Pons (tissue), 1 donor: ENCODE data around the gene QSOX2.
"Not testable (repeated sequence)": the region's sequence is repeated elsewhere in the genome, so short reads cannot be mapped to it uniquely, and the experiment has no call there.

Experiments
- DNase-seq: peaks from one replicate; pipeline ENCODE4 v3.0.0-alpha.2; 2016; ENCODE audit warnings: low spot score

Gene QSOX2

DNA sequence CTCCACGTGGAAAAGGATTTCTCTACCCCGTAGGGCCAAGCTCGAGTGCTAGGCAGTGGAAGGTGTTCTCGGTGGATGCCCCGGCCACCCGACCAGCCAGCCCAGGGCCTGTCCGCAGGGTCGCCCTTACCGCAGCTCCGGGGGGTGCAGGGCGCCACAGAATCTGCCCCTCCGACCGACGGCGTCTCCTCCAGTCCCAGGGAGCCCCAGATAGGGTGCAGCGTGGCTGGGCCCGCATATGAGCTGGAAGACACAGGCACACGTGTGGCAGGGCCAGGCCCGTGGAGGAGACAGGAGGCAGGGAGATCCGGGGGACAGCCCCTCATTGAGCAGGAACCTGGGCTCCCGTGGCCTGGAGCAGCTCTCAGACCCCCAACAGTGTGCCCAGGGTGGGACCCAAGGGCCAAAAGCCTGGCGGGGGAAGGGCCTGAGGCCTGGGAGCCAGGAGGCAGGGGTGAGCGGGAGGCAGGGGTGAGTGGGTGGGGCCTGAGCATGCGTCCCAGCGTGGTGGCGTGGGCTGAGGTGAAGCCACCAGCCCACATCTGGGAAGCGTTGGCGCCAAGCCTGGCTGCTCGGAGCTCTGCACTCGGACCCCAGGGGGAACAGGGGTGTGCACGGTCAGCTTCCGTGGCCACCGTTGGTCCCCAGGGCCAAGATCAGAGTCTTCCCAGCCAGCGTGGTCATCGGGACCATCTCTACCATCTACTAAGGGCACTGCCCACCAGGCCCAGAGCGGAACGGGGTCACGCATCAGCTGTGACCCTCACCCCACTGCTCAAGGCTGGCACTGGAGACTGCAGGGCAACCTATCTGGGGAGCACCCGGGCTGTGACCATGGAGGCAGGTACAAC lies 36.0 kb upstream of the QSOX2 start:
- no peak for DNase-seq

DNA sequence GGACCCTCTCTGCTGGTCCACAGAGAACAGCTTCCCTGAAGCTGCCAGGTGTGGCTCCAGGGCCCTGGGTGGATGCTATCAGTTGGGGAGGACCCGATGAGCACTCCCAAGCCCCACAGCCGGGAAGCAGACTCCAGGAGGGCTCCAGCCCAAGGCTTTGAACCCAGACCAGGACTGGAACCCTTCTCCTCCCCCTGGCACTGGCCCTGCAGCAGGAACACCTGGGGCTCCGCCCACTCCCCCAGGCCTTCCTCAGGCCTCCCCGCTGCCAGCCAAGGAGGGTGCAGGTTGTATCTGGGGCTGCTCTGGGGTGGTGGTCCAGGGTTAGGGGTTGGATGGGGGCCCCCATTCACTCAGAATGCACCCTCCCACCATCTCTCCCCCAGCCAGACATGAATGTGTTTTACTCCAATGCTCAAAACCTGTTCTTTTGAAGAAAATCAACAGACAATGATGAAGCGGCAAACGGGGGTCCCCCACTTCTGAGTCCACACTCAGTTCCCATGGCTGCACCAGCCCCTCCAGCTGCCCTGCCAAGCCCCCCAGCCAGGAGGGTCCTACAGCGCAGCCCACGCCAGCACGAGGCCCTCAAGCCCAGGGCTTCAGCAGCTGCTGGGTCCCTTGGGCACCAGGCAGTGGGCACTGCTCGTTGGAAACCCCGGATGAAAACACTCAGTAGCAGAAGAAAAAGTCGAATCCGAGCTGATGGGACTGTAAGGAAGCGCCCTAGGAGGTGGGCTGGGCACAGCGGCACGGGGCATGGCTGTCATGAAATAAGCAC lies 35.1 kb upstream of the QSOX2 start:
- DNase-seq = no peak

DNA sequence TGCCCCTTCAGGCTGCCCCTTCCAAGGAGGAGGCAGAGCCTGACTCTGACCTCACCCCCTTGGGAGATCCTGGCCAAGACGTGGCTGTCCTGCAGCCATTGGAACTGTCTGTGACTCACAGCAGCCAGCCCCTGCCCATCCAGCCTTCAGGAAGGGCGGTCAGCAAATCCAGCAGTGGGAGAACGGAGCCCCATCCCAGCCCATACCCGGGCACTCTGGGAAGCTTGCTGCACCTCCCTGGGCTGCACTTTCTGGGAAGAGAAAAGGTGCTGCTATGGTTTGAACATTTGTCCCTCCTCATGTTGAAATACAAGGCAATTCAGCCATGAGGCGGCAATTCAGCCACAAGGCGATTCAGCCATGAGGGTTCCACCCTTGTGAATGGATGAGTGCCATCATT lies 33.9 kb upstream of the QSOX2 start:
- no peak for DNase-seq

DNA sequence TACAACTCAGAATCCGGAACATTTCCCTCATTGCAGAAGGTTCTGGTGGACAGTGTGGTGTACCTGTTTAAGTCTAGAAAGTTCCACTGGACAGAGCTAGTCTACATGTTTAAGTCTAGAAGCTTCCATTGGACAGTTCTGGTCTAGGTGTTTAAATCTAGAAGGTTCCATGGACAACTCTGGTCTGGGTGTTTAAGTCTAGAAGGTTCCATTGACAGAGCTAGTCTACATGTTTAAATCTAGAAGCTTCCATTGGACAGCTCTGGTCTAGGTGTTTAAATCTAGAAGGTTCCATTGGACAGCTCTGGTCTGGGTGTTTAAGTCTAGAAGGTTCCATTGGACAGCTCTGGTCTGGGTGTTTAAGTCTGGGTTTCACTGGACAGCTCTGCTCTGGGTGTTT lies 33.3 kb upstream of the QSOX2 start:
- DNase-seq = no peak

DNA sequence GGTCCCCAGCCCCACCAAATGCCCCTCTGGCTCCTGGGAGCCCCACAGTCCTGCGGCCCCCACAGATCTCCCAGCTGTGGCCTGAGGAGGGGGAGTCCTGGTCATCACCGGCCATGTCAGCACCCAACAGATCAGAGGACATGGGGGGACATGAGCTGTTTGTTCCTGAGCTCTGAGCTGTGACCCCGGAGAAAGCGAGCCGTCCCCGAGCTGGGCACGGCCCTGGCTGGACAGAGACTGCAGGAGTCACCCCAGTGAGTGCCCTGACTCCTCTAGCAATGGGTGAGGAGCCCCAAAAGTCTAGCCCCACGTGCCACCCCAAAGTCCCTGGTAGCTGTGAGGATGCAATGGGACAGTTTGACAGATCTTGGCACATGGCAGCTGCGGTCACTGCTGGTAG lies 32.6 kb upstream of the QSOX2 start:
- no peak for DNase-seq

DNA sequence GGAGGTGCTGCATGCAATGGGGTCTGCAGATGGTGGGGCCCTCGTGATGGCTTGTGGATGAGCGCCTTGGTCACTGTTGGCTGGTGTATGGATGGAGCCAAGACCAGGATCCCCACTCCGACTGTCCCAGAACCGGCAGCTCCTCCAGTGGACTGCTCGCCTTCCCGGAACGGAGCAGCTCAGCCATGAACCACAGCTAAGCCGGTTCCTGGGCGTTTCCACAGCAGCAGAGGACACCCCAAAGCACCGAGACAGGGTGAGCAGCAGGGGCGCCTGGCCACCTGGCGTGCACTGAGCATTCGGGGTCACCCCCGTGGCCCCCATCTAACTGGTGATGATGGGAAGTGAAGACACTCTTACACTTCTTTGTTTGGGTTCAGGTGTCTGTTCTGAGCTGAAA lies 32.1 kb upstream of the QSOX2 start:
- DNase-seq = no peak

DNA sequence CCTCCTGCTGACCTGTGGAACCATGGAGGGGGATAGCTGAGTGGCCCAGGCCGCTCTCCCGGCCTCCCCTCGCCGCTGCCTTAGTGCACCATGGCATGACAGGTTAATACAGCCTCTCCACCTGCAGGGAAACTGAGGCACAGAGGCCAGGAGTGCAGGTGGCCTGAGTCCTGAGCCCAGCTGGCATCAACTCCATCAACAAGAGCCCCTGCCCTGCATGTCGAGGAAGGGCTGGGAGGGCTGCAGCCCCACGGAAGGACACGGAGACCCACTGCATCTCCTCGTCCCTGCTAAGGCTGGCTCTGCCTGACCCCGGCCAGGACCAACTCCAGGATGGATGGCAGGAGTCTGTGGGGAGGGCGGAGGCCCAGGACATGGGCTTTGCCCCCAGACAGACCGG lies 31.1 kb upstream of the QSOX2 start:
- no peak for DNase-seq

DNA sequence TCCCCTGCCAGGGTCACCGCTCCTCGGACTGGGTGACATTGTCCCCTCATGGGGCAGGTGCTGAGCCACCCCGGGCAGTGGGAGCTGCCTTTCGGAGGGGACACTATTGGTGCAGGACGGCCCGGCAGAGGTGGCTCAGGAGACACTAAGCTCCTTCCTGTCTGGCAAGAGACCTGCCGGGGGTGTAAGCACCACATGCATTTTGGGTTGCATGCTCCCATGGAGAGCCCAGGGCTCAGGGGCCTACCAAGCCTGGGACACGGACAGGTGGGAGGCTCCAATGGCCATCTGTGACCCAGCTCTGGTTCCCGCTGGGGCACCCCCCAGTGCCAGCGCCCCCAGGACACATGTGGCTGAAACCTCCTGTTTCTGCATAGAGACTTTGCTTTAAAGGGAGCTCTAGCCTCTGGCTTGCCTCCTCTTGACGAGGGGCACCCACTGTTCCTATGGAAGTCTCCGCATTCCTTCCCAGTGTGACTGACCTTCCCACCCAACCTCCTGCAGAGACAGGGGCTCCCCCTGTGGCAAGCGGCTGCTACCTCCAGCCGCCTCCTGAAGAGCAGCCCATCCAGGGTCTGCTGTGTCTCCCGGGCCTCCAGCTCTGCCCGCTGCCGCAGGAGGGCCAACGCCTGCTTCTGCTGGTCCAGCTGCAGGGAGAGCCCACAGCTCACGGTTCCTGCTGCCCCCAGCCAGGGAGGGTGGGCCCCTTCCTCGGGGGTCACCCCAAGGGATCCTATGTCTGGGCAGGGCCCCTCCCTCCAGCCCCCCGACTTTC lies 30.2 kb upstream of the QSOX2 start:
- no peak for DNase-seq

DNA sequence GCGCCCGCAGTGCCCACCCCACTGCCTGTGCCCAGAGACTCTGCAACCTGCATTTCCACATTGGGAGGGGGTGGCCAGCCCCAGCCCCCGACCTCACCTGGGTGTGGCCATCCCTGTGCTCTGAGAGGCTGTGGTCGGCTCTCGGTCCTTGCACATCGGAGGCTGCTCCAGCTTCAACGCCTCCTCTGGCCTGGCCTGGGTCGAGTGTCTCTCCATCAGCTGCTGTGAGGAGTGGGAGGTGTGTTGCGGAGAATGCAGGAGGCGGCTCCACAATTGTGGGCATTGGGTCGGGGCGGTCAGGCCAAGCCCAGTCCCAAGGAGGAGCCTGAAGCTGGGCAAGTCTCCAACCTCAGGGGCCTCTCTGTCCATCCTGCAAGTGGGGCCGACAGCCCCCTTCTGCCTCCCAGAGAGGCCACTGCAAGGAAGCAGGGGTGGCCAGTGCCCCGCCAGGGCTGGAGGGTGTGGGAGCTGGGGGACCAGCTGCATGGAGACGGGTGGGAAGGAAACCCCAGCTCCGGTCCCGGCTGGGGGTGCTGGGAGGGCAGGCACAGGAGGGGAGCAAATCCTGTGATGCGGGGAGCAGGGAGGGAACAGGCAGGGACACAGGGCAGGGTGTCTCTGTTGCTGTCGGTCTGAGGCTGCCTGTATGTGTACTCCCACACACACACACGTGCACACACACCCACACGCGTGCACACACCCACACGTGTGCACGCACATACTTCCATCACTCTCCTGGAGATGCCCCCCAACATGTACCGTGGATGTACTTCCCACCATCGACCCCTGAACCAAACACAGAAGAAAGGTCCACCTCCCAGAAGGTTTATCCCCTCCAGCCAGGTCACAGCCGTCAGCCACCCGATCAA lies 29.4 kb upstream of the QSOX2 start:
- DNase-seq = no peak

DNA sequence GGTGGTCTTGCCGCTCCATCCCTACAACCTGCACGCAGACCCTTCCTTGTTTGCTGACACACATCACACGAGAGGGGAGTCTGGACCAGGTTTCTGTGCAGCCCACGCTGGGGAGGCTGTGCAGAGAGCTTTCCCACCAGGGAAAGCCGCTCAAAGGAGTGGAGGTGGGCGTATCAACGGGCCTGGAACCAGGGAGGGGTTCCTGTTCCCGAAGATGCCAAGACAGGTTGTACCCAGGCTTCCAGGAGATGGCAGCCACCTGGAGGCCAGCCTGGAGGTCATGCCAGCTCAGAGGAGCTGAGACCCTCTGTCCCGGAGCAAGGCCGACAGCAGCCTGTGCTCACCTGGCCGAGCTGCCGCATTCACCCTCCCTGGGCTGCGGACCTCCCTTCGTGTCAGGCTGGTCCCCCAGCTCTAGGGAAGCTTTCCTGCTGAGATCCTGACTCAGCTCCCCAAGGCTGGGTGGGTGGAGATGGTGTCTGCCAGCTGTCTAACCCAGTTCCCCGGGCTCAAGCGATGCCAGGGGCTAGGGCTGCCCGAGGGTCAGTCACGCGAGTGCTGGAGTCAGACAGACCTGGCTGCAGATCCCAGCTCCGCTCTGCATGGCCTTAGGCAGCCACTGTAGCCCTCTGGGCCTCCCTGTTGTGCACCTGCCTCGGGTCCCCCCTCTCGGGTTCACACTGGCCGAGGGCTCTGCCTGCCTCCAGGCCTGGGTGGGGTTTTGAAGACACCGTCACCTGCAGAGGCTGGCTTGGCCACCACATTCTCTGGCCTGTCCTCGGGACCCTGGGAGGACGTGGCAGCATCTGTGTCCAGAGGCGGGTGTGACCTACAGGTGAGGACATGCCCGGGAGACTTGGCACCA lies 28.5 kb upstream of the QSOX2 start:
- DNase-seq = no peak

DNA sequence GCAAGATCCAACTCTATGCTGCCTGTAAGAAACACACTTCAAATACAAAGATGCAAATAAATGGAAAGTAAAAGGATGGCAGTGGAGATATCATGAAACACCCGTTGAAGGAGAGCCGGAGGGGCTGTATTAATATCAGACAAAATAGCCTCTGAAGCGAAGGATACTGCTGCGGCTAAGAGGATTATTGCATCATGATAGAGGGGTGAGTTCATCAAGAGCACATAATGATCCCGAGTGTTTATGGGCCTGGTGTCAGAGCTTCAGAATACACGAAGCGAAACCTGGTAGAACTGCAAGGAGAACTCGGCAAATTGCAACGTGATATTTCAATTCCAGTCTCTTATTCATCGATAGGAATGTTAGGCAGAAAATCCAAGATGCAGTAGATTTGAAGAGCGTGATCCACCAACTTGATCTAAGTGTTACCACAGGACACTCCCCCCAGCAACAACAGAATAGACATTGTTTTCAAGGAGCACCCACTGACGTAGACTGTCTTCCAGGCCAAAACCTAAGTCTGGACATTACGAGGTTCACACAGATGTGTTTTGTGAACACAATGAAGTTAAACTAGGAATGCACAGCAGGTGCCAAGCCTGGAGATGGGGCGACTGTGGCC lies 27.7 kb upstream of the QSOX2 start:
- DNase-seq = no peak

DNA sequence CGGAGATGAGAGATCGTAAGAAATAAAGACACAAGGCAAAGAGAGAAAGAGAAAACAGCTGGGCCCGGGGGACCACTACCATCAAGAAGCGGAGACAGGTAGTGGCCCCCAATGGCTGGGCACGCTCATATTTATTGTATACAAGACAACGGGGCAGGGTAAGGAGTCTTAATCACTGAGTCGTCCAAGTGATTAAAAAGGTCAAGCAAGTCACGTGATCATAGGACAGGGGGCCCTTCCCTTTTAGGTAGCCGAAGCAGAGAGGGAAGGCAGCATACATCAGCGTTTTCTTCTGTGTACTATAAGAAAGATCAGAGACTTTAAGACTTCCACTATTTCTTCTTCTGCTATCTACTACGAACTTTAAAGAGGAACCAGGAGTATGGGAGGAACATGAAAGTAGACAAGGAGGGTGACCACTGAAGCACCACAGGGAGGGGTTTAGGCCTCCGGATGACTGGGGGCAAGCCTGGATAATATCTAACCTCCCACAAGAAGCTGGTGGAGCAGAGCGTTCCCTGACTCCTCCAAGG lies 24.6 kb upstream of the QSOX2 start:
- DNase-seq = peak; percentile 73

DNA sequence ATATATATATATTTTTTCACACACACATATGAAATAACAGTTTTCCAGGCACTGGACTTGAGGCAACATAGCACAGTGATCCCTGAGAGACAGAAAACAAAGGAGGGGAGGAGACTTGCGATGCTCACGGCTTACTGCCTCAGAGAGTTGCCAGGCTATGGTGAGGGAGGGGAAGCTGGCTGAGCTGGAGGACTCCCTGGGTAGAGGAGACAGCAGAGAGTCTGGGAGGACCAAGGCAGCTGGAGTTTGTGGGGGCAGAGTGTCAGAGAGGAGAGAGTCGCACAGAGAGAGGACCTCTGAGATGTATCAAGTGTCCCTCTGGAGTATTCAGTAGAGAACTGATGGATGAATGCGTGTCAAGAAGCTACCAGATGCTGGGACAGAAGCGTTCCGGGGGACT lies 23.1 kb upstream of the QSOX2 start:
- no peak for DNase-seq

DNA sequence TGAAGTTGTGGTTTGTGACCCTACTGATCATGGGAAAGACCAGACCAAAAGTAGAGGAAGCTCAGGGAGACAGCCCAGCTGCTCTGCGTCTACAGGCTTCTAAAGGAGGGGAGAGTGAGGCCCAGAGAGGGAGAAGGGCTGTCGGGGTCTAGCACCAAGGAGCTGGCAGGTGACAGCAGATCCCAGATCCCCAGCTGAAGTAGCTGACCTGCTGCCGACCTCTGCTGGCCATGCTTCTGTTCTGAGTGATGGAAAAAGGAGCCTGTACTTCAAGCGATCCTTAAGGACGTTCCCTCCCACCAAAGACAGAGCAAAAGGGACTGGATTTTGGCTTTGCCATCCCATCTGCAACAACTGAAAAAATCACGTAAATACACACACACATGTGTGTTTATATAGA lies 22.7 kb upstream of the QSOX2 start:
- DNase-seq = no peak

DNA sequence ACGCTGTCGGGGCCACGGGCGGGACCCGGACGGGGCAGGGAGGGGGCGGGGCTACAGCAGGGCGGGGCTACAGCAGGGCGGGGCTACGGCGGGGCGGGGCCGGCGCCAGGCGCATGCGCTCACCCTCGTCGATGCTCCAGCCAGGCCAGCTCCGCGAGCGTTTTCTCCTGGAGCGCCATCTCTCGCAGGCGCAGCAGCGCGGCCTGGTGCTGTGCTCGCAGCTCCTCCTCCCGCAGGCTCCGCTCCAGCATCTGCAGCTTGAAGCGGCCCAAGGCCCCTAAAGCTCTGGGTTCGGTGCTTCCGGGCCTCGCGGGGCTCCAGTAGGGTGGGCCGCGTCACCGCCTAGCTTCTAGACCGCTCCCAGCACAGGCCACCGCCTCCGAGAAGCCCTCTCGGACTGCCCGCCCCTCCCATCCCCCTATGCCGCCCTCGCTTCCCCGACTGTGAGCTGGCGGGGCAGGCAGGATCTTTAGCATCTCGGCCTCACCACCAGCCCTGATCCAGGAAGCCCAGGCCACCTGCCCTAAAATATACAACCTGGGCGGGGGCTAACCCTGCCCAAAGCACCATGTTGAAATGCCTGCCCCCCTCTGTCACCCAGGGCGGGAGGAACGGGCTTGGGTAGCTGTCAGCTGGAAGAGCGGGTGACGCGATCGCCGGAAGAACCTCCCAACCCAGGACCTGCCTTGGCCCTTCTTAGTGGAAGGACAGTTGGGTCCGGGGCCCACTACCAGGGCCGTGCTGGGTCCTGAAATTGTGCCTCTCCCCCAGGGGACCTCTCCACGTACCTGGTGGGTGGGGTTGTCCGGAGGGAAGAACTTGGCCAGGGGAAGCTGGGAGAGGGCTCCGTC lies 21.9 kb upstream of the QSOX2 start:
- peak; percentile 48 for DNase-seq

DNA sequence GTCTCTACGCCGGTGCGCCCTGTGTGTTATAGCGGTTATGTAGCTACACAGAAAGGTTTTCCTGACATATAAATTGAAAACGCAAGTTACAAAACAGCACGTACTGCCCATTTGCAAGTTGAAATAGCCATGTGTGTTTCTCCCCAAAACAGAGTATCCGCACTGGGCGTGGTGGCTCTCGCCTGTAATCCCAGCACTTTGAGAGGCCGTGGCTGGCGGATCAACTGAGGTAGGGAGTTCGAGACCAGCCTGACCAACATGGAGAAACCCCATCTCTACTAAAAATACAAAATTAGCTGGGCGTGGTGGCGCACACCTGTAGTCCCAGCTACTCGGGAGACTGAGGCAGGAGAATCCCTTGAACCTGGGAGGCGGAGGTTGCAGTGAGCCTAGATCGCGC lies 21.0 kb upstream of the QSOX2 start:
- DNase-seq = not testable (repeated sequence)

DNA sequence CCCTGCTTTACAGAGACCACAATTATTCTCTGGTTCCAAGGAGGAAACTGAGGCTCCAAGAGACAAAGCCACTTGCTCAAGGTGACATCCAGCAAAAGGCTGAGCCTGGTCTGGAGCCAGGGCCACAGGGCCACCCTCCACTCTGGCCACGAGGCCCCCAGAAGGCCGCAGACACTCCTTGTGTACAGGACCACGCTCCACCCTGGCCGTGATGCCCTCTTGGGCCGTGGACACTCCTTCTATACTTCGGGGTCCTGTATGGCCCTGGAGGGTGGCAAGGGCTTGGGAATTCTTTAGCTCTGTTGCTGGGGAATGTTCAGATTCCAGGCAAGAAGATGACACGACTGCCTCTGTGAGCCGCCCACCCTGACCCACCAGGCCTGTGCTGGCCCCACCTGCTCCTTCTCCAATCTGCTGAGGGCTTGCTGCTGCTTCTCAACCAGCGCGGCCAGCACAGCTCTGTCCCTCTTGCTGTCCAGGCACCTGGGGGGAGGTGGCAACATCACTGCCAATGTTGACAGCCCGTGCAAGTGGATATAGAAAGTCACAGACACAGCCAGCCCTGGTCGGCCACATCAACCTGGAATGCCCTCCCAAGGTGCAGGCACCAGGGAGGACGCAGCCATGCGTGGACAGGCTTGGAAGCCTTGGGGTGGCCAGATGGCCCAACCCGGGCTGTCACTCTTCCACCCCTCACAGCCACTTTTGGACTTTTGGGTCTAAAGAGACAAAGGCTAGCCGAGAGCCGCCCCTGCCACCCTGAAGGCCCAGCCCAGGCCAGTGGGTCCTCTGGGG lies 20.1 kb upstream of the QSOX2 start:
- DNase-seq = no peak
